ENCODE data around the gene AEBP2.
"Not testable (repeated sequence)": the region's sequence is repeated elsewhere in the genome, so short reads cannot be mapped to it uniquely, and the experiment has no call there.

The AEBP2 gene

GRCh38 chr12:19439059-19440018, at the start of gene AEBP2:
Gene AEBP2 (plus strand): TSS chr12:19439492. CDS start chr12:19439700, 208 bp downstream.
- Histone ChIP-seq H3K27ac (ENCODE audit: low read depth in 2 of 2, low read length in 2 of 2) (peak within 1 kb of the TSS; percentile 74 to 85), H3K36me3 (ENCODE audit: control insufficient read depth in 2 of 2, insufficient read depth in 2 of 2, low read length in 2 of 2) (peaks cover 0 to 2% of the 10 kb centered on the region in 2 donors), H3K9me3 (ENCODE audit: control insufficient read depth in 2 of 2, low read length in 2 of 2) (no peaks in the 10 kb centered on the region)

DNA sequence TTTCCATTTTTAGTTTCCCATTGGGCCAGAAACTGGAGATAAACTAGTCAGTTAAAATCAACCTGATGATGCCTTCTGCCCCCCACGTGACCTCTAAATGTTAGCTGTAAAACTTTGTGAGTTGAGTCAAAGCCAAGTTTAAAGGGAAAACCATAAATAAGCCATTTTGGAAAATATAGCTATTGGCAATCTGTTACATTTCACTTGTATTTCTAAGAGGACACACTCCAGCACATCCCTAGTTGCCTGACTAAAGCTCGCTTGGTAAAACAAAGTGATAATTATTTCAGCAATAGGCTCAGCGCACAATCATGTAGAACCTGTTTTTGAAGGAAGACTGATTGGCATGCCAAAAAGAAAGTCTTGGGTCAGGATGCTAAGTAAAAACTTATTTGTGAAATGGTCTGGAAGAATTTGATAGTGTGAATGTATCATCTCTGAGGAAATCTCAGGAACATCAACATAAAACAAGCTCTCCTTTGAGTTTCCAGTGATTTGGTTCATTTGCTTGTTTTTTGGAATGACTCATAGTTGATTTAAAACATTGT, 49.2 kb upstream of the AEBP2 start:
- Histone ChIP-seq H3K9ac (ENCODE audit: low read depth in 1 of 2, low read length in 2 of 2) (no peak overlapping the region), H3K4me1 (ENCODE audit: control insufficient read depth in 2 of 2, insufficient read depth in 2 of 2, low read length in 2 of 2) (no peaks in the 10 kb centered on the region), H3K4me3 (ENCODE audit: low read length in 2 of 2) (no peak overlapping the region), H3K9me3 (ENCODE audit: control insufficient read depth in 2 of 2, low read length in 2 of 2) (no peaks in the 10 kb centered on the region), H3K36me3 (ENCODE audit: control insufficient read depth in 2 of 2, insufficient read depth in 2 of 2, low read length in 2 of 2) (no peaks in the 10 kb centered on the region), H3K27ac (ENCODE audit: low read depth in 2 of 2, low read length in 2 of 2) (no peak overlapping the region), H3K27me3 (ENCODE audit: control insufficient read depth in 2 of 2, insufficient read depth in 2 of 2, low read length in 2 of 2) (no peaks in the 10 kb centered on the region)

More at GRCh38 chr12:19439059-19440018, at the start of gene AEBP2:
- H3K4me1 ChIP-seq (ENCODE audit: control insufficient read depth in 2 of 2, insufficient read depth in 2 of 2, low read length in 2 of 2) = peaks cover 3 to 8% of the 10 kb centered on the region in 2 donors
- peak within 1 kb of the TSS; percentile 95 to 96 for H3K4me3 ChIP-seq (ENCODE audit: low read length in 2 of 2)
- peak within 1 kb of the TSS; percentile 77 to 91 for H3K9ac ChIP-seq (ENCODE audit: low read depth in 1 of 2, low read length in 2 of 2)
- no peaks in the 10 kb centered on the region for H3K27me3 ChIP-seq (ENCODE audit: control insufficient read depth in 2 of 2, insufficient read depth in 2 of 2, low read length in 2 of 2)

GRCh38 chr12:19392644-19393043, 46.6 kb upstream of the AEBP2 start:
- not testable (repeated sequence) for H3K4me3 ChIP-seq (ENCODE audit: low read length in 2 of 2); H3K9me3 ChIP-seq (ENCODE audit: control insufficient read depth in 2 of 2, low read length in 2 of 2); H3K4me1 ChIP-seq (ENCODE audit: control insufficient read depth in 2 of 2, insufficient read depth in 2 of 2, low read length in 2 of 2); H3K27ac ChIP-seq (ENCODE audit: low read depth in 2 of 2, low read length in 2 of 2); H3K36me3 ChIP-seq (ENCODE audit: control insufficient read depth in 2 of 2, insufficient read depth in 2 of 2, low read length in 2 of 2); H3K9ac ChIP-seq (ENCODE audit: low read depth in 1 of 2, low read length in 2 of 2); H3K27me3 ChIP-seq (ENCODE audit: control insufficient read depth in 2 of 2, insufficient read depth in 2 of 2, low read length in 2 of 2)

GRCh38 chr12:19394385-19394784, 44.9 kb upstream of the AEBP2 start:
- Histone ChIP-seq H3K27me3 (ENCODE audit: control insufficient read depth in 2 of 2, insufficient read depth in 2 of 2, low read length in 2 of 2) (no peaks in the 10 kb centered on the region), H3K27ac (ENCODE audit: low read depth in 2 of 2, low read length in 2 of 2) (no peak overlapping the region), H3K36me3 (ENCODE audit: control insufficient read depth in 2 of 2, insufficient read depth in 2 of 2, low read length in 2 of 2) (no peaks in the 10 kb centered on the region)

GRCh38 chr12:19397534-19397933, 41.8 kb upstream of the AEBP2 start:
- H3K27ac ChIP-seq (ENCODE audit: low read depth in 2 of 2, low read length in 2 of 2) = no peak overlapping the region
- no peak overlapping the region for H3K9ac ChIP-seq (ENCODE audit: low read depth in 1 of 2, low read length in 2 of 2)

More at GRCh38 chr12:19394385-19394784, 44.9 kb upstream of the AEBP2 start:
- H3K4me3 ChIP-seq (ENCODE audit: low read length in 2 of 2) = no peak overlapping the region
- no peak overlapping the region for H3K9ac ChIP-seq (ENCODE audit: low read depth in 1 of 2, low read length in 2 of 2)
- no peaks in the 10 kb centered on the region for H3K4me1 ChIP-seq (ENCODE audit: control insufficient read depth in 2 of 2, insufficient read depth in 2 of 2, low read length in 2 of 2)
- no peaks in the 10 kb centered on the region for H3K9me3 ChIP-seq (ENCODE audit: control insufficient read depth in 2 of 2, low read length in 2 of 2)

GRCh38 chr12:19398376-19399363, 40.6 kb upstream of the AEBP2 start:
- H3K36me3 ChIP-seq (ENCODE audit: control insufficient read depth in 2 of 2, insufficient read depth in 2 of 2, low read length in 2 of 2) = no peaks in the 10 kb centered on the region
- H3K4me1 ChIP-seq (ENCODE audit: control insufficient read depth in 2 of 2, insufficient read depth in 2 of 2, low read length in 2 of 2) = no peaks in the 10 kb centered on the region
- no peak overlapping the region for H3K27ac ChIP-seq (ENCODE audit: low read depth in 2 of 2, low read length in 2 of 2)
- no peaks in the 10 kb centered on the region for H3K9me3 ChIP-seq (ENCODE audit: control insufficient read depth in 2 of 2, low read length in 2 of 2)
- no peak overlapping the region for H3K9ac ChIP-seq (ENCODE audit: low read depth in 1 of 2, low read length in 2 of 2)
- H3K4me3 ChIP-seq (ENCODE audit: low read length in 2 of 2) = no peak overlapping the region
- H3K27me3 ChIP-seq (ENCODE audit: control insufficient read depth in 2 of 2, insufficient read depth in 2 of 2, low read length in 2 of 2) = no peaks in the 10 kb centered on the region

More at GRCh38 chr12:19397534-19397933, 41.8 kb upstream of the AEBP2 start:
- H3K27me3 ChIP-seq (ENCODE audit: control insufficient read depth in 2 of 2, insufficient read depth in 2 of 2, low read length in 2 of 2) = no peaks in the 10 kb centered on the region
- no peaks in the 10 kb centered on the region for H3K36me3 ChIP-seq (ENCODE audit: control insufficient read depth in 2 of 2, insufficient read depth in 2 of 2, low read length in 2 of 2)
- no peaks in the 10 kb centered on the region for H3K4me1 ChIP-seq (ENCODE audit: control insufficient read depth in 2 of 2, insufficient read depth in 2 of 2, low read length in 2 of 2)
- no peaks in the 10 kb centered on the region for H3K9me3 ChIP-seq (ENCODE audit: control insufficient read depth in 2 of 2, low read length in 2 of 2)
- H3K4me3 ChIP-seq (ENCODE audit: low read length in 2 of 2) = no peak overlapping the region

DNA sequence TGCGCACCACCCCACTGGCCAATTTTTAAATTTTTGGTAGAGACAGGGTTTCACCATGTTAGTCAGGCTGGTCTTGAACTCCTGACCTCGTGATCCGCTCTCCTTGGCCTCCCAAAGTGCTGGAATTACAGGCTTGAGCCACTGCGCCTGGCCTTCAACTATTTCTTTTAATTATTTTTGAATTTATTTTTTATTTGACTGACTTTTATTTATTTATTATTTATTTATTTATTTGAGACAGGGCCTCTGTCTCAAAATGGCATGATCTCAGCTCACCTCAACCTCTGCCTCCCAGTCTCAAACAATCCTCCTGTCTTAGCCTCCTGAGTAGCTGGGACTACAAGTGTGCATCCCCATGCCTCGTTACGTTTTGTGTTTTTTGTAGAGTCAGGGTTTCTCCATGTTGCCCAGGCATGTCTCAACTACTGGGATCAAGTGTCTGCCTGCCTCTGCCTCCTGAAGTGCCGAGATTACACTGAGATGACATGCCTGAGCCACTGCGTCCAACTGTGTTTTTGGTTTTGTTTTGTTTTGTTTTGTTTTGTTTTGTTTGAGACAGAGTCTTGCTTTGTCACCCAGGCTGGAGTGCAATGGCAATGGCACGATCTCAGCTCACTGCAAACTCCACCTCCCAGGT, 38.5 kb upstream of the AEBP2 start:
- H3K4me3 ChIP-seq (ENCODE audit: low read length in 2 of 2); H3K4me1 ChIP-seq (ENCODE audit: control insufficient read depth in 2 of 2, insufficient read depth in 2 of 2, low read length in 2 of 2); H3K27ac ChIP-seq (ENCODE audit: low read depth in 2 of 2, low read length in 2 of 2); H3K36me3 ChIP-seq (ENCODE audit: control insufficient read depth in 2 of 2, insufficient read depth in 2 of 2, low read length in 2 of 2); H3K9ac ChIP-seq (ENCODE audit: low read depth in 1 of 2, low read length in 2 of 2); H3K27me3 ChIP-seq (ENCODE audit: control insufficient read depth in 2 of 2, insufficient read depth in 2 of 2, low read length in 2 of 2); H3K9me3 ChIP-seq (ENCODE audit: control insufficient read depth in 2 of 2, low read length in 2 of 2): not testable (repeated sequence)

DNA sequence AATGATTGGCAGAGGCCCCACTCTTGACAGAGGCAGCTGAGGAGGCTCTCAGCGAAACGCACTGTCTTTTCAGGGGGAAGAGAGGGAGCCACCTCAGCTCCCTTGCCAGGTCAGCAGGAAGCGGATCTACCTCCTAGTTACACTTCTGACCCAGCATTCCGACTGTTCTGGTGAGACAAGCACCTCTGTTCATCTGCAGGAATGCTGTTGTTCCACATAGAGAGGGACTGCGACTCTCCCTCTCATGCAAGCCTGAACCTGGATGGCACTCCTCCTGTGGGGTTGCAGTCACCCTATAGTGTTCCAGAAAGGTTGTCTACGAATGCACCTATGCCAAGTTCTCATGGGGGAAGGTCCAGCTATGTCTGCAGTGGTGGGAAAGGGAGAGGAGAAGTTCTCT, 37.1 kb upstream of the AEBP2 start:
- H3K27me3 ChIP-seq (ENCODE audit: control insufficient read depth in 2 of 2, insufficient read depth in 2 of 2, low read length in 2 of 2) = no peaks in the 10 kb centered on the region
- no peaks in the 10 kb centered on the region for H3K4me1 ChIP-seq (ENCODE audit: control insufficient read depth in 2 of 2, insufficient read depth in 2 of 2, low read length in 2 of 2)
- H3K27ac ChIP-seq (ENCODE audit: low read depth in 2 of 2, low read length in 2 of 2) = no peak overlapping the region
- no peak overlapping the region for H3K9ac ChIP-seq (ENCODE audit: low read depth in 1 of 2, low read length in 2 of 2)
- H3K36me3 ChIP-seq (ENCODE audit: control insufficient read depth in 2 of 2, insufficient read depth in 2 of 2, low read length in 2 of 2) = no peaks in the 10 kb centered on the region
- H3K4me3 ChIP-seq (ENCODE audit: low read length in 2 of 2) = no peak overlapping the region
- H3K9me3 ChIP-seq (ENCODE audit: control insufficient read depth in 2 of 2, low read length in 2 of 2) = no peaks in the 10 kb centered on the region

- Histone ChIP-seq H3K27ac (ENCODE audit: low read depth in 2 of 2, low read length in 2 of 2) (no peak overlapping the region), H3K36me3 (ENCODE audit: control insufficient read depth in 2 of 2, insufficient read depth in 2 of 2, low read length in 2 of 2) (no peaks in the 10 kb centered on the region), H3K9me3 (ENCODE audit: control insufficient read depth in 2 of 2, low read length in 2 of 2) (no peaks in the 10 kb centered on the region), H3K27me3 (ENCODE audit: control insufficient read depth in 2 of 2, insufficient read depth in 2 of 2, low read length in 2 of 2) (no peaks in the 10 kb centered on the region), H3K4me1 (ENCODE audit: control insufficient read depth in 2 of 2, insufficient read depth in 2 of 2, low read length in 2 of 2) (no peaks in the 10 kb centered on the region), H3K4me3 (ENCODE audit: low read length in 2 of 2) (no peak overlapping the region), H3K9ac (ENCODE audit: low read depth in 1 of 2, low read length in 2 of 2) (no peak overlapping the region)
These were observed 36.4 kb upstream of the AEBP2 start for GRCh38 chr12:19402743-19403431.

Measured in mucosa of rectum (tissue), 2 donors.